Gastrocnemius medialis (tissue), 4 donors: Measurements from ENCODE around the gene MINDY1.

Experiments used
- POLR2A ChIP-seq, 2 donors: fragments of 450-650 bp; IDR thresholded peaks; one replicate each; pipeline ENCODE4 v1.6.1; 2017; ENCODE audit warnings: antibody characterized with exemption in 2 of 2, mild to moderate bottlenecking in 2 of 2, moderate library complexity in 2 of 2
- TF ChIP-seq, protein P1 (sequence below), 5 experiments: fragments of 450-650 bp in 3 of 5; fragments of 200-600 bp in 2 of 5; sonication (generic) in 2 of 5; IDR thresholded peaks in 4 of 5; conservative IDR thresholded peaks in 1 of 5; 1 replicate in 4 of 5; 2 replicates in 1 of 5; pipeline ENCODE4 v1.5.1; 2016 to 2019; ENCODE audit warnings: antibody characterized with exemption in 5 of 5, mild to moderate bottlenecking in 3 of 5, moderate library complexity in 3 of 5

DNA sequence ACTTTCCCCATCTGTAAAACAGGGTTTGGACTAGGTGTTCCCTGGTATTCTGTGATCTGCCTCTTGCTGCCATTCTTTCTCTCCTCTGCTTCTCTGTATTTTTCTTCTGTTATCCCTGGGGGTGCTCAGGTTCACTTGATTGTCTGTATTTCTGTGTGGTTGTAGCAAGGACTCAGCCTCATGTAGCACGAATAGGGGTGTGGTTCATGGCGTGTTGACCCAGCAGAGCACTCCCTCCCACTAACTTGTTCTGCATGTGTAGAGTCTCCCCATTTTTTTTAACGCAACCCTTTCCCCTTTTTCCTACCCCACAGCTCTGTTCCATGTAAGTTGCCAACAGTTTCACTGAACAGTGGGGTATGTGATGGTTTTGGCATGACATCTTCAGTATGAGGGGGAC is 28.5 kb upstream of the MINDY1 start:
- TF ChIP-seq POLR2A (IDR thresholded peaks at IDR 0.05) = no peak
- TF ChIP-seq, protein P1, sequence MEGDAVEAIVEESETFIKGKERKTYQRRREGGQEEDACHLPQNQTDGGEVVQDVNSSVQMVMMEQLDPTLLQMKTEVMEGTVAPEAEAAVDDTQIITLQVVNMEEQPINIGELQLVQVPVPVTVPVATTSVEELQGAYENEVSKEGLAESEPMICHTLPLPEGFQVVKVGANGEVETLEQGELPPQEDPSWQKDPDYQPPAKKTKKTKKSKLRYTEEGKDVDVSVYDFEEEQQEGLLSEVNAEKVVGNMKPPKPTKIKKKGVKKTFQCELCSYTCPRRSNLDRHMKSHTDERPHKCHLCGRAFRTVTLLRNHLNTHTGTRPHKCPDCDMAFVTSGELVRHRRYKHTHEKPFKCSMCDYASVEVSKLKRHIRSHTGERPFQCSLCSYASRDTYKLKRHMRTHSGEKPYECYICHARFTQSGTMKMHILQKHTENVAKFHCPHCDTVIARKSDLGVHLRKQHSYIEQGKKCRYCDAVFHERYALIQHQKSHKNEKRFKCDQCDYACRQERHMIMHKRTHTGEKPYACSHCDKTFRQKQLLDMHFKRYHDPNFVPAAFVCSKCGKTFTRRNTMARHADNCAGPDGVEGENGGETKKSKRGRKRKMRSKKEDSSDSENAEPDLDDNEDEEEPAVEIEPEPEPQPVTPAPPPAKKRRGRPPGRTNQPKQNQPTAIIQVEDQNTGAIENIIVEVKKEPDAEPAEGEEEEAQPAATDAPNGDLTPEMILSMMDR (IDR thresholded peaks at IDR 0.05 in 4 of 5, conservative IDR thresholded peaks at IDR 0.05 in 1 of 5) = no peak
